A549 (cell line): ENCODE data around the gene GPR32. TPM values are rescaled to one million over a fixed set of nuclear protein-coding genes. Genes with fewer than 3 reads are reported as not detected.
"Not testable (repeated sequence)": the region's sequence is repeated elsewhere in the genome, so short reads cannot be mapped to it uniquely, and the experiment has no call there.

ENCODE experiments used
- ATAC-seq, 2 experiments: fragments of 200-7000 bp in 1 of 2; fragments of >200 bp in 1 of 2; cut with Nextera tagmentation in 1 of 2; cut with Tn5 transposase in 1 of 2; 3 replicates each; pipeline versions ENCODE4 v1.8.0 to v1.9.1; 2018 to 2020; ENCODE audit warnings: mild to moderate bottlenecking in 1 of 2, moderate library complexity in 1 of 2
- CTCF ChIA-PET: fragments of 300-600 bp; sonication (Branson Sonifier 250); formaldehyde crosslinking; extraction: SDS; loops from one replicate; lab custom pipeline; 2021; ENCODE audit warnings: antibody characterized with exemption, inconsistent platforms; lab: Yijun Ruan, JAX
- POLR2A ChIA-PET: fragments of 350-600 bp; formaldehyde crosslinking; extraction: SDS; loops from one replicate; lab custom pipeline; 2021; ENCODE audit warnings: antibody characterized with exemption, inconsistent platforms; lab: Yijun Ruan, JAX
- DNase-seq, 2 experiments: peaks; one replicate each; pipeline versions ENCODE4 v3.0.0 to v3.0.0-alpha.2; 2011 to 2016; ENCODE audit warnings: low read depth in 1 of 2, low spot score in 1 of 2
- FAIRE-seq: peaks from 2 replicates; lab custom pipeline; 2011; peaks lifted over from hg19 to GRCh38; lab: Jason Lieb, UNC
- H3K27ac ChIP-seq, 2 experiments: fragments of >200 bp; sonication (Bioruptor Twin); formaldehyde crosslinking; 3 replicates each; pipeline ENCODE4 v1.5.1; 2016 to 2017
- H3K4me1 ChIP-seq: fragments of >200 bp; sonication (Bioruptor Twin); formaldehyde crosslinking; 3 replicates; pipeline ENCODE4 v1.6.1; 2016
- H3K4me2 ChIP-seq: fragments of >200 bp; sonication (Bioruptor Twin); formaldehyde crosslinking; 3 replicates; pipeline ENCODE4 v1.6.1; 2016
- H3K4me3 ChIP-seq: fragments of >200 bp; sonication (Bioruptor Twin); formaldehyde crosslinking; 3 replicates; pipeline ENCODE4 v1.5.1; 2016
- H3K9me3 ChIP-seq: fragments of >200 bp; sonication (Bioruptor Twin); formaldehyde crosslinking; 3 replicates; pipeline ENCODE4 v1.6.1; 2016
- CBX2 ChIP-seq: fragments of 200-600 bp; sonication (generic); IDR thresholded peaks from 2 replicates; pipeline ENCODE4 v1.6.1; 2016; ENCODE audit warnings: low read depth, mild to moderate bottlenecking, borderline replicate concordance
- CBX8 ChIP-seq: fragments of 200-600 bp; sonication (generic); IDR thresholded peaks from 2 replicates; pipeline ENCODE4 v1.6.1; 2016
- CHD4 ChIP-seq: fragments of 200-600 bp; sonication (generic); IDR thresholded peaks from 2 replicates; pipeline ENCODE4 v1.6.1; 2016; ENCODE audit warnings: antibody characterized with exemption, mild to moderate bottlenecking, borderline replicate concordance
- E2F6 ChIP-seq: IDR thresholded peaks from 2 replicates; pipeline ENCODE4 v1.6.1; 2012; ENCODE audit warnings: low read depth, borderline replicate concordance
- EHMT2 ChIP-seq: fragments of 200-600 bp; sonication (generic); IDR thresholded peaks from 2 replicates; pipeline ENCODE4 v1.6.1; 2016; ENCODE audit warnings: antibody characterized with exemption, low read depth, mild to moderate bottlenecking, moderate library complexity
- EP300 ChIP-seq, 2 experiments: fragments of >200 bp; sonication (Bioruptor Twin); formaldehyde crosslinking; IDR thresholded peaks; 2 replicates in 1 of 2; 3 replicates in 1 of 2; pipeline ENCODE4 v1.6.1; 2016 to 2017
- FOSL2 ChIP-seq, 2 experiments: fragments of 450-650 bp in 1 of 2; fragments of >200 bp in 1 of 2; sonication (Bioruptor Twin) in 1 of 2; formaldehyde crosslinking; IDR thresholded peaks; 2 replicates each; pipeline versions ENCODE4 v1.5.0 to v1.6.1; 2016 to 2020; ENCODE audit warnings: mild to moderate bottlenecking in 1 of 2, moderate library complexity in 1 of 2
- GATA3 ChIP-seq: IDR thresholded peaks from 2 replicates; pipeline ENCODE4 v1.6.1; 2012; ENCODE audit warnings: borderline replicate concordance
- HDAC2 ChIP-seq: fragments of 200-600 bp; sonication (generic); IDR thresholded peaks from 2 replicates; pipeline ENCODE4 v1.6.1; 2016
- HES2 ChIP-seq: fragments of >200 bp; sonication (Bioruptor Twin); formaldehyde crosslinking; IDR thresholded peaks from 2 replicates; pipeline ENCODE4 v1.6.1; 2016
- KDM1A ChIP-seq: fragments of 200-600 bp; sonication (generic); IDR thresholded peaks from 2 replicates; pipeline ENCODE4 v1.6.1; 2016; ENCODE audit warnings: low read depth, mild to moderate bottlenecking
- MAFK ChIP-seq: fragments of 450-650 bp; IDR thresholded peaks from 2 replicates; pipeline ENCODE4 v1.6.1; 2014; ENCODE audit not compliant: partially characterized antibody
- MAX ChIP-seq: IDR thresholded peaks from 2 replicates; pipeline ENCODE4 v1.6.1; 2012
- MAZ ChIP-seq: fragments of 150-350 bp; IDR thresholded peaks from 2 replicates; pipeline ENCODE4 v1.6.1; 2014; ENCODE audit warnings: antibody characterized with exemption, low read depth, low read length, borderline replicate concordance
- MYC ChIP-seq: IDR thresholded peaks from 2 replicates; pipeline ENCODE4 v1.6.1; 2012; ENCODE audit warnings: mild to moderate bottlenecking, inconsistent platforms, low read length, improper control_type of control experiment, borderline replicate concordance
- RARB ChIP-seq: fragments of 250-450 bp; sonication (Bioruptor Pico); IDR thresholded peaks from 2 replicates; pipeline ENCODE4 v1.8.0; 2021; ENCODE audit warnings: mild to moderate bottlenecking, moderate library complexity
- SREBF2 ChIP-seq: fragments of 450-650 bp; IDR thresholded peaks from 2 replicates; pipeline ENCODE4 v1.6.1; 2014; ENCODE audit warnings: mild to moderate bottlenecking, moderate library complexity
- ZSCAN20 ChIP-seq: fragments of 250-450 bp; sonication (Bioruptor Pico); IDR thresholded peaks from 2 replicates; pipeline ENCODE4 v1.8.0; 2022; ENCODE audit warnings: mild to moderate bottlenecking, moderate library complexity
- WGBS: methylation state at CpG from one replicate; pipeline ENCODE4 v1.1.6; 2017; ENCODE audit errors: missing lambda C conversion rate; 5-methylcytosine and 5-hydroxymethylcytosine counted together
- polyA plus RNA-seq, 4 experiments: library from polyadenylated mRNA; depleted of rRNA in 3 of 4; stranded (reverse); fragments of >200 nt; fragmentation: RNase III in 1 of 4; extraction: RNeasy Plus Mini Kit Qiagen cat#74134 plus additional on column Dnase treatment in 1 of 4; gene quantifications; 2 replicates in 3 of 4; 3 replicates in 1 of 4; pipeline ENCODE4 v1.2.3, GENCODE V29; 2011 to 2017
- TF ChIP-seq, protein P1 (sequence below): fragments of 450-650 bp; IDR thresholded peaks from 2 replicates; pipeline ENCODE4 v1.6.1; 2014; ENCODE audit warnings: antibody characterized with exemption
- TF ChIP-seq, protein P2 (sequence below): fragments of 250-450 bp; sonication (Bioruptor Pico); IDR thresholded peaks from 2 replicates; pipeline ENCODE4 v1.5.0; 2020; ENCODE audit warnings: low read depth, mild to moderate bottlenecking, moderate library complexity
- TF ChIP-seq, protein P3 (sequence below): fragments of 250-450 bp; sonication (Bioruptor Pico); IDR thresholded peaks from 2 replicates; pipeline ENCODE4 v1.5.0; 2021; ENCODE audit warnings: mild to moderate bottlenecking, moderate library complexity, borderline replicate concordance

The GPR32 gene
- polyA plus RNA-seq, 2 of the 4 experiments (the other 2 are of a cell fraction) = not detected

- POLR2A ChIA-PET = no interaction called here
- TF ChIP-seq, protein P1, sequence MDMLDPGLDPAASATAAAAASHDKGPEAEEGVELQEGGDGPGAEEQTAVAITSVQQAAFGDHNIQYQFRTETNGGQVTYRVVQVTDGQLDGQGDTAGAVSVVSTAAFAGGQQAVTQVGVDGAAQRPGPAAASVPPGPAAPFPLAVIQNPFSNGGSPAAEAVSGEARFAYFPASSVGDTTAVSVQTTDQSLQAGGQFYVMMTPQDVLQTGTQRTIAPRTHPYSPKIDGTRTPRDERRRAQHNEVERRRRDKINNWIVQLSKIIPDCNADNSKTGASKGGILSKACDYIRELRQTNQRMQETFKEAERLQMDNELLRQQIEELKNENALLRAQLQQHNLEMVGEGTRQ = no peak
- TF ChIP-seq MYC (no peak), FOSL2 (IDR thresholded peaks at IDR 0.05) (no peak), FOSL2 (CRISPR knock-in tag; IDR thresholded peaks at IDR 0.05) (no peak), E2F6 (no peak)
- TF ChIP-seq, protein P2, sequence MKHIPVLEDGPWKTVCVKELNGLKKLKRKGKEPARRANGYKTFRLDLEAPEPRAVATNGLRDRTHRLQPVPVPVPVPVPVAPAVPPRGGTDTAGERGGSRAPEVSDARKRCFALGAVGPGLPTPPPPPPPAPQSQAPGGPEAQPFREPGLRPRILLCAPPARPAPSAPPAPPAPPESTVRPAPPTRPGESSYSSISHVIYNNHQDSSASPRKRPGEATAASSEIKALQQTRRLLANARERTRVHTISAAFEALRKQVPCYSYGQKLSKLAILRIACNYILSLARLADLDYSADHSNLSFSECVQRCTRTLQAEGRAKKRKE (CRISPR knock-in tag) = no peak
- no peak for FAIRE-seq
- no peak overlapping the region for H3K4me3 ChIP-seq
- H3K27ac ChIP-seq = no peak overlapping the region
- WGBS = 6% methylated on average over 1 of the region's 1 CpG
- H3K4me1 ChIP-seq = no peaks in the 10 kb centered on the region
- CTCF ChIA-PET = no interaction called here
- no peak for DNase-seq
- no peak overlapping the region for H3K4me2 ChIP-seq
- ATAC-seq = no peak
- H3K9me3 ChIP-seq = no peaks in the 10 kb centered on the region
These were observed 38.6 kb downstream of the GPR32 start for GRCh38 chr19:50808856-50809255.

DNA sequence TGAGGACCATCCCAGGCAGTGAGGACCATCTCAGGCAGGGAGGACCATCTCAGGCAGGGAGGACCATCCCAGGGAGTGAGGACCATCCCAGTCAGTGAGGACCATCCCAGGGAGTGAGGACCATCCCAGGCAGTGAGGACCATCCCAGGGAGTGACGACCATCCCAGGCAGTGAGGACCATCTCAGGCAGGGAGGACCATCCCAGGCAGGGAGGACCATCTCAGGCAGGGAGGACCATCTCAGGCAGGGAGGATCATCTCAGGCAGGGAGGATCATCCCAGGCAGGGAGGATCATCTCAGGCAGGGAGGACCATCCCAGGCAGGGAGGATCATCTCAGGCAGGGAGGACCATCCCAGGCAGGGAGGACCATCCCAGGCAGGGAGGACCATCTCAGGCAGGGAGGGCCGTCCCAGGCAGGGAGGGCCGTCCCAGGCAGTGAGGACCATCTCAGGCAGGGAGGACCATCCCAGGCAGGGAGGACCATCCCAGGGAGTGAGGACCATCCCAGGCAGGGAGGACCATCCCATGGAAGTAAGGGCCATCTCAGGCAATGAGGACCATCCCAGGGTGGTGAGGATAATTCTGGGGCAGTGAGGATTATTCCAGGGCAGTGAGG lies 41.5 kb downstream of the GPR32 start:
- H3K27ac ChIP-seq, DNase-seq, ATAC-seq, H3K4me2 ChIP-seq, POLR2A ChIA-PET, CTCF ChIA-PET, H3K4me1 ChIP-seq, H3K9me3 ChIP-seq, H3K4me3 ChIP-seq, FAIRE-seq: not testable (repeated sequence)
- WGBS = 0% methylated on average over 3 of the region's 3 CpGs

- TF ChIP-seq E2F6 (no peak), MAZ (no peak)
- Histone ChIP-seq H3K27ac (no peak overlapping the region), H3K4me2 (no peak overlapping the region), H3K4me3 (no peak overlapping the region), H3K4me1 (no peaks in the 10 kb centered on the region), H3K9me3 (no peaks in the 10 kb centered on the region; the same call in 2 of the 3 replicates)
- FAIRE-seq (no peak), DNase-seq (no peak), ATAC-seq (peak; percentile 18 to 26; a peak in 2 of 6 replicates)
- CTCF ChIA-PET = interaction anchor here (0.6 kb wide), 1 partner anchor 11 kb away, joined by 3 read pairs; no protein-coding TSS in a partner anchor
- POLR2A ChIA-PET = no interaction called here
- WGBS = 13% methylated on average over 3 of the region's 3 CpGs
These were observed 42.2 kb downstream of the GPR32 start for GRCh38 chr19:50812474-50812873.

- DNase-seq = no peak
- WGBS = 37% methylated on average over 5 of the region's 5 CpGs
- Histone ChIP-seq H3K4me2 (no peak overlapping the region), H3K4me3 (no peak overlapping the region), H3K4me1 (peaks cover 7% of the 10 kb centered on the region; the same call in 1 of the 3 replicates), H3K27ac (no peak overlapping the region), H3K9me3 (no peaks in the 10 kb centered on the region; the same call in 2 of the 3 replicates)
- ChIA-PET POLR2A (interaction anchor here (1.7 kb wide), 1 partner anchor 10 kb away, joined by 7 read pairs; no protein-coding TSS in a partner anchor), CTCF (interaction anchor here (0.6 to 4.1 kb wide), 5 partner anchors 20 to 650 kb away, joined by 3 to 25 read pairs (median 4); no protein-coding TSS in a partner anchor)
- no peak for ATAC-seq
- no peak for FAIRE-seq
- TF ChIP-seq MAFK (no peak), ZSCAN20 (CRISPR knock-in tag) (no peak), CBX2 (no peak), KDM1A (no peak), CBX8 (no peak), E2F6 (no peak), CHD4 (no peak), GATA3 (no peak), HDAC2 (no peak), MAX (no peak), EP300 (IDR thresholded peaks at IDR 0.05) (no peak), RARB (no peak), EHMT2 (no peak), HES2 (no peak), SREBF2 (no peak)
- TF ChIP-seq, protein P3, sequence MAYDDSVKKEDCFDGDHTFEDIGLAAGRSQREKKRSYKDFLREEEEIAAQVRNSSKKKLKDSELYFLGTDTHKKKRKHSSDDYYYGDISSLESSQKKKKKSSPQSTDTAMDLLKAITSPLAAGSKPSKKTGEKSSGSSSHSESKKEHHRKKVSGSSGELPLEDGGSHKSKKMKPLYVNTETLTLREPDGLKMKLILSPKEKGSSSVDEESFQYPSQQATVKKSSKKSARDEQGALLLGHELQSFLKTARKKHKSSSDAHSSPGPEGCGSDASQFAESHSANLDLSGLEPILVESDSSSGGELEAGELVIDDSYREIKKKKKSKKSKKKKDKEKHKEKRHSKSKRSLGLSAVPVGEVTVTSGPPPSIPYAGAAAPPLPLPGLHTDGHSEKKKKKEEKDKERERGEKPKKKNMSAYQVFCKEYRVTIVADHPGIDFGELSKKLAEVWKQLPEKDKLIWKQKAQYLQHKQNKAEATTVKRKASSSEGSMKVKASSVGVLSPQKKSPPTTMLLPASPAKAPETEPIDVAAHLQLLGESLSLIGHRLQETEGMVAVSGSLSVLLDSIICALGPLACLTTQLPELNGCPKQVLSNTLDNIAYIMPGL (CRISPR knock-in tag) = no peak
These were observed 44.6 kb downstream of the GPR32 start for GRCh38 chr19:50814883-50815282.
